Smooth muscle cell (in vitro differentiated cells): ENCODE results near the gene ANO4. TPM values are rescaled to one million over a fixed set of nuclear protein-coding genes. Genes with fewer than 3 reads are reported as not detected.

ENCODE experiments used
- DNase-seq: peaks from one replicate; lab custom pipeline; 2025; ENCODE audit not compliant: unreplicated experiment; lab: John Stamatoyannopoulos, UW
- H2AFZ ChIP-seq: fragments of 200-600 bp; sonication (generic); 2 replicates; pipeline ENCODE4 v1.6.0; 2016; ENCODE audit warnings: antibody characterized with exemption, low read depth, mild to moderate bottlenecking
- H3F3A ChIP-seq: fragments of 200-600 bp; sonication (generic); 2 replicates; pipeline ENCODE4 v1.6.0; 2017; ENCODE audit warnings: antibody characterized with exemption, low read depth
- H3K27ac ChIP-seq: fragments of 200-600 bp; sonication (generic); 2 replicates; pipeline ENCODE4 v1.5.1; 2016; ENCODE audit warnings: low read depth, mild to moderate bottlenecking
- H3K27me3 ChIP-seq: fragments of 200-600 bp; sonication (generic); 2 replicates; pipeline ENCODE4 v1.6.1; 2016; ENCODE audit warnings: low read depth, mild to moderate bottlenecking
- H3K36me3 ChIP-seq: fragments of 200-600 bp; sonication (generic); 2 replicates; pipeline ENCODE4 v1.5.1; 2016; ENCODE audit warnings: low read depth
- H3K4me1 ChIP-seq: fragments of 200-600 bp; sonication (generic); 2 replicates; pipeline ENCODE4 v1.5.1; 2016; ENCODE audit warnings: low read depth
- H3K4me2 ChIP-seq: fragments of 200-600 bp; sonication (generic); 2 replicates; pipeline ENCODE4 v1.6.0; 2016; ENCODE audit warnings: mild to moderate bottlenecking
- H3K4me3 ChIP-seq: fragments of 200-600 bp; sonication (generic); 2 replicates; pipeline ENCODE4 v1.5.1; 2016; ENCODE audit warnings: mild to moderate bottlenecking
- H3K79me2 ChIP-seq: fragments of 200-600 bp; sonication (generic); 2 replicates; pipeline ENCODE4 v1.6.0; 2016; ENCODE audit warnings: low read depth, mild to moderate bottlenecking
- H3K9ac ChIP-seq: fragments of 200-600 bp; sonication (generic); 2 replicates; pipeline ENCODE4 v1.6.0; 2016; ENCODE audit warnings: low read depth
- H3K9me3 ChIP-seq: fragments of 200-600 bp; sonication (generic); replicated peaks from 2 replicates; pipeline ENCODE4 v1.5.1; 2016; ENCODE audit warnings: low read depth
- H4K20me1 ChIP-seq: fragments of 200-600 bp; sonication (generic); 2 replicates; pipeline ENCODE4 v1.6.0; 2016; ENCODE audit warnings: low read depth
- WGBS: methylation state at CpG from one replicate; pipeline ENCODE4 v1.1.7; 2016; ENCODE audit warnings: low lambda C conversion rate; 5-methylcytosine and 5-hydroxymethylcytosine counted together
- polyA plus RNA-seq: library from polyadenylated mRNA; unstranded; fragments of >200 nt; fragmentation: Nextera tagmentation; extraction: Ambion mirVana; gene quantifications from 2 replicates; pipeline ENCODE4 v1.2.1, GENCODE V29; 2016
- total RNA-seq: library from RNA; depleted of rRNA; stranded (reverse); fragments of >200 nt; gene quantifications from 2 replicates; pipeline ENCODE4 v1.2.3, GENCODE V29; 2014
- TF ChIP-seq, protein P1 (sequence below): fragments of 200-600 bp; sonication (generic); IDR thresholded peaks from 2 replicates; pipeline ENCODE4 v1.5.1; 2017; ENCODE audit warnings: borderline replicate concordance, mild to moderate bottlenecking, antibody characterized with exemption; ENCODE audit not compliant: insufficient read depth, poor library complexity, severe bottlenecking

ANO4 gene
- total and polyA plus RNA-seq, 2 experiments from 2014 or later = 27.3 to 51.7 TPM

DNA sequence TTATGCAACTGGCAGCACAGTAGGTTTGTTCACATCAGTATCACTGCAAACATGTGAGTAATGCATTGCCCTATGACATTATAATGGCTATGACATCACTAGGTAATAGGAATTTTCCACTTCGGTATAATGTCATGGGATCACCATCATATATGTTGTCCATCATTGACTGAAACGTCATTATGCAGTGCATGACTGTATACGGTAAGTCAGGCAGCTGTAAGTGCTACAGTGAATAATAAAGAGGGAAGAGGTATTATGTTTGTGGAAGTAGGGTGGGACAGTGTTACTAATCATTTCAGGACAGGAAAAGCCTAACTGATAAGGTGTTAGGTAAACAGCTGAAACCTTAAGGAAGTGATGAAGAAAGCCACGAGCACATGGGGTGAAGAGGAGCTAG lies 68.1 kb downstream of the ANO4 start:
- no peaks in the 10 kb centered on the region for H3K79me2 ChIP-seq
- no peaks in the 10 kb centered on the region for H3K36me3 ChIP-seq
- H3F3A ChIP-seq = no peaks in the 10 kb centered on the region
- peaks cover 30% of the 10 kb centered on the region for H4K20me1 ChIP-seq
- no peak for DNase-seq
- H3K27me3 ChIP-seq = no peaks in the 10 kb centered on the region
- TF ChIP-seq, protein P1, sequence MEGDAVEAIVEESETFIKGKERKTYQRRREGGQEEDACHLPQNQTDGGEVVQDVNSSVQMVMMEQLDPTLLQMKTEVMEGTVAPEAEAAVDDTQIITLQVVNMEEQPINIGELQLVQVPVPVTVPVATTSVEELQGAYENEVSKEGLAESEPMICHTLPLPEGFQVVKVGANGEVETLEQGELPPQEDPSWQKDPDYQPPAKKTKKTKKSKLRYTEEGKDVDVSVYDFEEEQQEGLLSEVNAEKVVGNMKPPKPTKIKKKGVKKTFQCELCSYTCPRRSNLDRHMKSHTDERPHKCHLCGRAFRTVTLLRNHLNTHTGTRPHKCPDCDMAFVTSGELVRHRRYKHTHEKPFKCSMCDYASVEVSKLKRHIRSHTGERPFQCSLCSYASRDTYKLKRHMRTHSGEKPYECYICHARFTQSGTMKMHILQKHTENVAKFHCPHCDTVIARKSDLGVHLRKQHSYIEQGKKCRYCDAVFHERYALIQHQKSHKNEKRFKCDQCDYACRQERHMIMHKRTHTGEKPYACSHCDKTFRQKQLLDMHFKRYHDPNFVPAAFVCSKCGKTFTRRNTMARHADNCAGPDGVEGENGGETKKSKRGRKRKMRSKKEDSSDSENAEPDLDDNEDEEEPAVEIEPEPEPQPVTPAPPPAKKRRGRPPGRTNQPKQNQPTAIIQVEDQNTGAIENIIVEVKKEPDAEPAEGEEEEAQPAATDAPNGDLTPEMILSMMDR = no peak
- no peak overlapping the region for H3K27ac ChIP-seq
- 83% methylated on average over 4 of the region's 4 CpGs for WGBS
- H3K4me3 ChIP-seq = no peak overlapping the region
- no peak overlapping the region for H3K9ac ChIP-seq
- H2AFZ ChIP-seq = no peak overlapping the region
- no peaks in the 10 kb centered on the region for H3K4me1 ChIP-seq
- no peak overlapping the region for H3K4me2 ChIP-seq
- H3K9me3 ChIP-seq = no peaks in the 10 kb centered on the region

DNA sequence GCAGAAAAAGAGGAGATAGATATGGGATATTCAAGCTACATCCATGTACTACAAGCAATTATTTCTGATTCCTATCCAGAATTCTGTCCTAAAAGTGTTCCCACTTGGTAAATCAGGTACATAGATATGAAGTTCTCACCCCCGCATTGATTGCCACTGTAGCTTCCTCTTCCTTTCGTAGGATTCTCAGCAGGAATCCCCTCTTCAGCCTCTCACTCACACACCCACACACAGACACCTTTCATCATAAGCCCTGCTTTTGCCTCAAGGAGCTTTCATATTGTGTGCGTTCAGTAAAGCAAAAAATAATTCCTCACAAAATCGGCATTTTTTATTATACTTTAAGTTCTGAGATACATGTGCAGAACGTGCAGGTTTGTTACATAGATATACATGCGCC lies 69.8 kb downstream of the ANO4 start:
- Histone ChIP-seq H3K9me3 (no peaks in the 10 kb centered on the region), H2AFZ (no peak overlapping the region), H3K4me2 (no peak overlapping the region), H3K4me3 (no peak overlapping the region), H3K36me3 (no peaks in the 10 kb centered on the region), H3K27me3 (no peaks in the 10 kb centered on the region), H3K9ac (no peak overlapping the region), H3K27ac (no peak overlapping the region), H3F3A (no peaks in the 10 kb centered on the region), H3K79me2 (no peaks in the 10 kb centered on the region), H3K4me1 (no peaks in the 10 kb centered on the region), H4K20me1 (peaks cover 47% of the 10 kb centered on the region)
- TF ChIP-seq, protein P1 = no peak
- no peak for DNase-seq
- WGBS = 88% methylated on average over 6 of the region's 6 CpGs

DNA sequence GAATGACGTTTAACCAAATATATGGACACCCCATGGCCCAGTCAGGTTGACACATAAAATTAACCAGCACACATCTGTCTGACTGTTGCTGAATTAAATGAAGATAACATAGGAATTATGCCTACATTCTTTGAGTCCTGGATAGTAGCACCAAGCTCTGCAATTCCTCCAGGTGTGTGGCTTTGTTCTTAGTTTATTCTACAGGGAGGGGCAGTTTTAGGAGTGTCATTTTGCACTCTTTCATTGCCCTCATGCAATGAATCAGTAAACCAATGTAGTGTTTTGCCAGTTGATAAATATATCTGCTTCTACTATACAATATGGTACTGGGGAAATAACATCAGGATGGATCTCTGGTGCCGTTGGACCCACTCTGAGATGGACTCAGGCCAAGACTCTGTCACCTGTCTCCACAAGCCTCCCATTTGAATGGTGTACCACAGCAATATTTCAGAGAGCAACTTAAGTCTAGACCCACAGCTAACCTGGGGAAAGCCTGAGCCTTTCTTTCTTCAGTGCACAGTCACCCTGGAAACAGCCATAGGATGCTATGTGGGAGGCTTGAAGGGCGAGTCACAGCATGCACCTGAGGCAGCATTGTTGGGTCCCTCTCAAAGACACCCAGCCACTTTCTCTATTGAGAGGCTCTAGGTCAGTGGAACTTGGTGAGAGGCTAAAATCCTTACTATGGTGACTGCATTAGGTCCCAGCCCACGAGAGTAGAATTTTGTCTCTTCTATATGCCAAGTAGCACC lies 73.2 kb downstream of the ANO4 start:
- Histone ChIP-seq H2AFZ (no peak overlapping the region), H3K27ac (peak overlapping the region; percentile 32), H3K36me3 (no peaks in the 10 kb centered on the region), H3K27me3 (no peaks in the 10 kb centered on the region), H3K79me2 (no peaks in the 10 kb centered on the region), H3K4me3 (no peak overlapping the region), H3F3A (no peaks in the 10 kb centered on the region), H3K4me1 (no peaks in the 10 kb centered on the region), H4K20me1 (peaks cover 66% of the 10 kb centered on the region), H3K9ac (no peak overlapping the region), H3K9me3 (no peaks in the 10 kb centered on the region), H3K4me2 (no peak overlapping the region)
- DNase-seq = no peak
- TF ChIP-seq, protein P1 = no peak
- 77% methylated on average over 4 of the region's 4 CpGs for WGBS

DNA sequence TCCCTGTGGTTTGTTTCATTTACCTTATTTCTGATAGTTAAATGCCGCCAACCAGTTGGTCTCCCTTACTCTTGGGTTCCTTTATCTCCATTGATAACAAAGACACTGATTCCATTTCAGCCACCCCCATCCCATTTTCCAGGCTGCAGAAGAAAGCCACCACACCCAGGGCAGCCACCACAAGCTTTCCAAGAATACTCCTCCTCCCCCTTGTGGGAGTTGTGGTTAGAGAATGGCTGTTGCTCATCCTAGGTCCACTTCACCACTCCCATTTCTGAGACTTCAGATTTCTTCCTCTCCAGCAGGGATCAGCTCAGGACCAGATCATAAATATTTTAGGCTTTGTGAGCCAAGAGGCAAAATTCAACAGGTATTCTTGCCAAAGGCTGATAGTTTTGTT lies 73.9 kb downstream of the ANO4 start:
- no peak for DNase-seq
- no peaks in the 10 kb centered on the region for H3K36me3 ChIP-seq
- WGBS = 27% methylated on average over 1 of the region's 1 CpG
- no peaks in the 10 kb centered on the region for H3K9me3 ChIP-seq
- H3K27me3 ChIP-seq = no peaks in the 10 kb centered on the region
- H3K27ac ChIP-seq = no peak overlapping the region
- no peaks in the 10 kb centered on the region for H3K4me1 ChIP-seq
- H3F3A ChIP-seq = no peaks in the 10 kb centered on the region
- peaks cover 63% of the 10 kb centered on the region for H4K20me1 ChIP-seq
- no peaks in the 10 kb centered on the region for H3K79me2 ChIP-seq
- H2AFZ ChIP-seq = no peak overlapping the region
- H3K9ac ChIP-seq = no peak overlapping the region
- TF ChIP-seq, protein P1 = no peak
- no peak overlapping the region for H3K4me3 ChIP-seq
- peak overlapping the region; percentile 1 for H3K4me2 ChIP-seq
